Activated naive CD8-positive, alpha-beta T cell (primary cell): Measurements from ENCODE around the gene STIM1.
"Not testable (repeated sequence)": the region's sequence is repeated elsewhere in the genome, so short reads cannot be mapped to it uniquely, and the experiment has no call there.

Experiments
- H3K27ac Mint-ChIP-seq: one replicate; pipeline ENCODE4 v1.8.0; 2021; ENCODE audit warnings: mixed read lengths
- H3K27me3 Mint-ChIP-seq: one replicate; pipeline ENCODE4 v1.8.0; 2021; ENCODE audit warnings: mixed read lengths
- H3K36me3 Mint-ChIP-seq: one replicate; pipeline ENCODE4 v1.8.0; 2021; ENCODE audit warnings: mixed read lengths
- H3K4me1 Mint-ChIP-seq: one replicate; pipeline ENCODE4 v1.8.0; 2021; ENCODE audit warnings: low read depth, mixed read lengths
- H3K4me3 Mint-ChIP-seq: one replicate; pipeline ENCODE4 v1.8.0; 2021; ENCODE audit warnings: mild to moderate bottlenecking, mixed read lengths
- H3K9me3 Mint-ChIP-seq: one replicate; pipeline ENCODE4 v1.8.0; 2021; ENCODE audit warnings: low read depth, mixed read lengths

STIM1 gene

GRCh38 chr11:4102711-4103110 is 247.2 kb downstream of the STIM1 start:
- Mint-ChIP-seq H3K27me3 (no peaks in the 10 kb centered on the region), H3K27ac (no peak overlapping the region), H3K9me3 (no peaks in the 10 kb centered on the region), H3K4me1 (peaks cover 30% of the 10 kb centered on the region), H3K36me3 (peaks cover 22% of the 10 kb centered on the region), H3K4me3 (no peak overlapping the region)

- H3K4me1 Mint-ChIP-seq, result peaks cover 28% of the 10 kb centered on the region
- peaks cover 25% of the 10 kb centered on the region for H3K36me3 Mint-ChIP-seq
- no peaks in the 10 kb centered on the region for H3K9me3 Mint-ChIP-seq
- no peaks in the 10 kb centered on the region for H3K27me3 Mint-ChIP-seq
- H3K27ac Mint-ChIP-seq, result no peak overlapping the region
- no peak overlapping the region for H3K4me3 Mint-ChIP-seq
Observed at GRCh38 chr11:4103269-4103668, 247.8 kb downstream of the STIM1 start.

- Mint-ChIP-seq H3K27ac (no peak overlapping the region), H3K4me3 (no peak overlapping the region), H3K9me3 (no peaks in the 10 kb centered on the region), H3K4me1 (peaks cover 7% of the 10 kb centered on the region), H3K36me3 (peaks cover 24% of the 10 kb centered on the region), H3K27me3 (no peaks in the 10 kb centered on the region)
Observed at GRCh38 chr11:4105916-4106315, 250.5 kb downstream of the STIM1 start.

GRCh38 chr11:4111834-4112233 is 256.4 kb downstream of the STIM1 start:
- no peaks in the 10 kb centered on the region for H3K9me3 Mint-ChIP-seq
- H3K36me3 Mint-ChIP-seq, result peaks cover 26% of the 10 kb centered on the region
- H3K27ac Mint-ChIP-seq, result no peak overlapping the region

GRCh38 chr11:4115128-4115527 is 259.7 kb downstream of the STIM1 start:
- Mint-ChIP-seq H3K27ac (no peak overlapping the region), H3K4me3 (no peak overlapping the region)

More at GRCh38 chr11:4111834-4112233, 256.4 kb downstream of the STIM1 start:
- Mint-ChIP-seq H3K27me3 (no peaks in the 10 kb centered on the region), H3K4me3 (no peak overlapping the region), H3K4me1 (peaks cover 4% of the 10 kb centered on the region)

GRCh38 chr11:4118107-4118506 is 262.6 kb downstream of the STIM1 start:
- Mint-ChIP-seq H3K4me3 (no peak overlapping the region), H3K27me3 (no peaks in the 10 kb centered on the region), H3K36me3 (peaks cover 20% of the 10 kb centered on the region), H3K4me1 (peaks cover 4% of the 10 kb centered on the region), H3K27ac (no peak overlapping the region), H3K9me3 (no peaks in the 10 kb centered on the region)

More at GRCh38 chr11:4115128-4115527, 259.7 kb downstream of the STIM1 start:
- no peaks in the 10 kb centered on the region for H3K27me3 Mint-ChIP-seq
- no peaks in the 10 kb centered on the region for H3K9me3 Mint-ChIP-seq
- peaks cover 14% of the 10 kb centered on the region for H3K36me3 Mint-ChIP-seq
- H3K4me1 Mint-ChIP-seq, result peaks cover 4% of the 10 kb centered on the region

- no peaks in the 10 kb centered on the region for H3K27me3 Mint-ChIP-seq
- H3K36me3 Mint-ChIP-seq, result peaks cover 28% of the 10 kb centered on the region
- no peaks in the 10 kb centered on the region for H3K9me3 Mint-ChIP-seq
- no peaks in the 10 kb centered on the region for H3K4me1 Mint-ChIP-seq
- H3K4me3 Mint-ChIP-seq, result no peak overlapping the region
- no peak overlapping the region for H3K27ac Mint-ChIP-seq
Observed at GRCh38 chr11:4123218-4123617, 267.8 kb downstream of the STIM1 start.

GRCh38 chr11:4125141-4125540 is 269.7 kb downstream of the STIM1 start:
- no peak overlapping the region for H3K4me3 Mint-ChIP-seq
- no peak overlapping the region for H3K27ac Mint-ChIP-seq
- H3K27me3 Mint-ChIP-seq, result no peaks in the 10 kb centered on the region
- peaks cover 33% of the 10 kb centered on the region for H3K36me3 Mint-ChIP-seq
- no peaks in the 10 kb centered on the region for H3K4me1 Mint-ChIP-seq
- H3K9me3 Mint-ChIP-seq, result no peaks in the 10 kb centered on the region

GRCh38 chr11:4127357-4127756 is 271.9 kb downstream of the STIM1 start:
- H3K27ac Mint-ChIP-seq, result no peak overlapping the region
- no peak overlapping the region for H3K4me3 Mint-ChIP-seq
- peaks cover 25% of the 10 kb centered on the region for H3K36me3 Mint-ChIP-seq
- no peaks in the 10 kb centered on the region for H3K4me1 Mint-ChIP-seq
- H3K27me3 Mint-ChIP-seq, result no peaks in the 10 kb centered on the region
- H3K9me3 Mint-ChIP-seq, result no peaks in the 10 kb centered on the region

GRCh38 chr11:4130219-4130618 is 274.8 kb downstream of the STIM1 start:
- H3K27ac Mint-ChIP-seq, H3K27me3 Mint-ChIP-seq, H3K4me3 Mint-ChIP-seq, H3K9me3 Mint-ChIP-seq, H3K4me1 Mint-ChIP-seq: not testable (repeated sequence)
- H3K36me3 Mint-ChIP-seq, result peaks cover 28% of the 10 kb centered on the region

- Mint-ChIP-seq H3K9me3 (peaks cover 4% of the 10 kb centered on the region), H3K4me3 (no peak overlapping the region), H3K36me3 (peaks cover 40% of the 10 kb centered on the region), H3K4me1 (no peaks in the 10 kb centered on the region), H3K27me3 (no peaks in the 10 kb centered on the region), H3K27ac (no peak overlapping the region)
Observed at GRCh38 chr11:4134806-4135205, 279.3 kb downstream of the STIM1 start.

GRCh38 chr11:4138497-4138896 is 283.0 kb downstream of the STIM1 start:
- H3K27ac Mint-ChIP-seq, result no peak overlapping the region
- no peaks in the 10 kb centered on the region for H3K27me3 Mint-ChIP-seq
- peaks cover 10% of the 10 kb centered on the region for H3K9me3 Mint-ChIP-seq
- no peaks in the 10 kb centered on the region for H3K4me1 Mint-ChIP-seq
- H3K4me3 Mint-ChIP-seq, result no peak overlapping the region
- peaks cover 60% of the 10 kb centered on the region for H3K36me3 Mint-ChIP-seq

GRCh38 chr11:4140067-4140636 is 284.7 kb downstream of the STIM1 start:
- peaks cover 10% of the 10 kb centered on the region for H3K9me3 Mint-ChIP-seq
- H3K4me1 Mint-ChIP-seq, result no peaks in the 10 kb centered on the region
- H3K27me3 Mint-ChIP-seq, result no peaks in the 10 kb centered on the region
- H3K36me3 Mint-ChIP-seq, result peaks cover 54% of the 10 kb centered on the region
- no peak overlapping the region for H3K27ac Mint-ChIP-seq
- no peak overlapping the region for H3K4me3 Mint-ChIP-seq
